Heart left ventricle (tissue), 16 donors: ENCODE data around the gene IRX4. TPM values are rescaled to one million over a fixed set of nuclear protein-coding genes. Genes with fewer than 3 reads are reported as not detected.

Source experiments
- ATAC-seq, 4 donors: fragments of 200-7000 bp; cut with Tn5 transposase; one replicate each; pipeline ENCODE4 v1.9.1; 2020 to 2022; ENCODE audit warnings: moderate library complexity in 4 of 4, mild to moderate bottlenecking in 3 of 4, moderate number of reproducible peaks in 1 of 4
- DNase-seq, 5 donors: peaks; one replicate each; pipeline ENCODE4 v3.0.0-alpha.2; 2020
- H3K27ac ChIP-seq, 12 donors: fragments of 200-600 bp; sonication (generic) in 4 of 12; one replicate each; pipeline versions ENCODE4 v1.5.0 to v1.8.0; 2016 to 2022; ENCODE audit warnings: mild to moderate bottlenecking in 2 of 12
- H3K27me3 ChIP-seq, 9 donors: fragments of 200-600 bp; sonication (generic) in 2 of 9; one replicate each; pipeline versions ENCODE4 v1.5.1 to v1.8.0; 2016 to 2022; ENCODE audit warnings: mild to moderate bottlenecking in 3 of 9
- H3K36me3 ChIP-seq, 9 donors: fragments of 200-600 bp; sonication (generic) in 2 of 9; one replicate each; pipeline versions ENCODE4 v1.5.0 to v1.8.0; 2018 to 2022; ENCODE audit warnings: mild to moderate bottlenecking in 2 of 9
- H3K4me1 ChIP-seq, 12 donors: fragments of 200-600 bp; sonication (generic) in 4 of 12; one replicate each; pipeline versions ENCODE4 v1.5.0 to v1.8.0; 2016 to 2022; ENCODE audit warnings: mild to moderate bottlenecking in 3 of 12
- H3K4me3 ChIP-seq, 12 donors: fragments of 200-600 bp; sonication (generic) in 4 of 12; one replicate each; pipeline versions ENCODE4 v1.5.0 to v1.8.0; 2017 to 2022; ENCODE audit warnings: mild to moderate bottlenecking in 9 of 12, moderate library complexity in 4 of 12
- H3K9me3 ChIP-seq, 12 donors: fragments of 200-600 bp; sonication (generic) in 4 of 12; one replicate each; pipeline versions ENCODE4 v1.5.0 to v1.8.0; 2016 to 2022; ENCODE audit warnings: mild to moderate bottlenecking in 1 of 12
- POLR2A ChIP-seq, 2 donors: fragments of 450-650 bp; IDR thresholded peaks; one replicate each; pipeline ENCODE4 v1.6.1; 2017; ENCODE audit warnings: antibody characterized with exemption in 2 of 2, mild to moderate bottlenecking in 2 of 2, moderate library complexity in 2 of 2
- WGBS, 4 donors: extraction: QIAGEN DNeasy Blood & Tissue Kit in 2 of 4; methylation state at CpG; one replicate each; pipeline versions ENCODE4 v1.1.5 to v1.1.7; 2013 to 2018; 5-methylcytosine and 5-hydroxymethylcytosine counted together
- intact Hi-C, 10 donors: fragments of 100-400 bp; cut with DNase I; formaldehyde crosslinking; loops; one replicate each; pipeline versions ENCODE4 v1.11.1 to v1.14.2; 2022
- polyA plus RNA-seq, 2 donors: library from polyadenylated mRNA; stranded (reverse); fragments of 200-250 nt; gene quantifications; one replicate each; pipeline ENCODE4 v1.2.3, GENCODE V29; 2013
- total RNA-seq, 9 donors: library from RNA; depleted of rRNA in 2 of 9; stranded (reverse); fragments of >200 nt in 2 of 9; fragmentation: NEBNext Ultra II Directional in 3 of 9; extraction: Animal tissue kit (Norgen Biotek cat#: 25700) in 3 of 9; gene quantifications; one replicate each; pipeline versions ENCODE4 v1.1.0 to v1.2.4, GENCODE V29; 2016 to 2023
- TF ChIP-seq, protein P1 (sequence below), 12 donors: fragments of 200-600 bp; sonication (generic) in 4 of 12; IDR thresholded peaks; one replicate each; pipeline versions ENCODE4 v1.5.0 to v1.8.0; 2018 to 2022; ENCODE audit warnings: antibody characterized with exemption in 12 of 12, mild to moderate bottlenecking in 5 of 12
- donor health status: ischemic (EF 13 %, LVEDD 7.1; RV severe dilation, severe dysfunction).
- donor health status: healthy with polysubstance abuse.
- donor health status: DM: no; HTN: yes; CAD: no.
- donor health status: DM: no; HTN: no; CAD: no.
- donor health status: ischemic (EF 25% LVEDD 6.9; RV normal size, moderate dysfunction).
- donor health status: ischemic (EF 25% LVEDD 5.7; RV mildly dilated, moderate dysfunction).
- donor health status: healthy.
- donor health status: DM: yes; HTN: yes; CAD: no.
- donor health status: ischemic (EF 35%, LVEDD 5.7; RV mildly dilated, moderate dysfunction).
- donor health status: nonischemic (EF 11% LVEDD 7.7; RV severe dilation, severe dysfunction).
- donor health status: DM: yes; HTN: yes; CAD: no.
- donor health status: PGD.
- donor health status: ischemic (EF 29% LVEDD 5.4; RV normal size, mild dysfunction).
- donor health status: nonischemic (EF 23%, LVEDD 6.1; RV moderate dilation, normal function).

The IRX4 gene
- total and polyA plus RNA-seq, 11 donors = 8.6 to 32.3 (median 16.3) TPM

DNA sequence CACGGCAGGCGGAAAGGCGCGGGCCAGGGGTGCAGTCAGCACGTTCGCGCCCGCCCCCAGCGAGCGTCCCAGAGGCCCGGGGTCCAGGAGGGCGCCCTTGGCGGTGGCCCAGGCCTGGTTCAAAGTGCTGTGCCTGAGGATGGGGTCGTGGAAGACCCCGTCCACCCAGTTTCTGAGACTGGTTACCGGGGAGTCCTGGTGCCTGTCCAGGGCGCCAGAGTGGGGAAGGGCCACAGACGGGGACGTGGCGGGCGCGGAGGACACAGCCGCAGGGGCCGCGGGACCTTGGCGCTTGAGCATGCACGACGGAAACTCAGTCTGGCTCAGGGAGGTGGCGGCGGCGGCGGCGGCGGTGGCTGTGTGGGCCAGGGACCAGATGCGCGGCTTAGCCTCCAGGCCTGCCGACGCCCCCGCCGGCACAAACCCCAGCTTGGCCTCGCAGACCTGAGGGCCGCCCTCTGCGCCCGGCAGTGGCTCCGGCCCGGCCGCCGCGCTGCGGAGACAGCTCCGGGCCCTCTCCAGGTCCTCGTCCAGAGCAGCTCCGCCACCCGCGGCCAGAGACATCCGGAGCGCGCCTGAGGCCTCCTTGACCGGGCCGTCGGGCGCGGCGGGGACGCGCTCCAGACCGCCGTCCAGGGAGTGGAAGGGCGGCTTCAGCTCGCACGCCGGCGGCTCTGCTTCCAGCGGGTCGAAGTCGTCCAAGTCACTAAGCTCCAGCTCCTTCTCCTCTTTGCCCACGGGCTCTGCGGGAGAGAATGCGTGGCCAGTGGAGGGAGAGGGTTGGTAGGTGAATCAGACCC lies 4.5 kb downstream of the IRX4 start:
- Histone ChIP-seq H3K4me1 (peaks cover 0 to 34% (median 11%) of the 10 kb centered on the region in 12 donors), H3K9me3 (no peaks in the 10 kb centered on the region), H3K27ac (no peak overlapping the region), H3K27me3 (peaks cover 28 to 96% (median 67%) of the 10 kb centered on the region in 9 donors), H3K4me3 (no peak overlapping the region), H3K36me3 (peaks cover 0 to 16% (median 0%) of the 10 kb centered on the region in 9 donors)
- intact Hi-C loops = no loop called here
- 31 to 40% (median 37%) methylated on average over 31 to 79 of the region's 79 CpGs for WGBS, 4 donors
- no peak for ATAC-seq
- no peak for DNase-seq
- TF ChIP-seq, protein P1, sequence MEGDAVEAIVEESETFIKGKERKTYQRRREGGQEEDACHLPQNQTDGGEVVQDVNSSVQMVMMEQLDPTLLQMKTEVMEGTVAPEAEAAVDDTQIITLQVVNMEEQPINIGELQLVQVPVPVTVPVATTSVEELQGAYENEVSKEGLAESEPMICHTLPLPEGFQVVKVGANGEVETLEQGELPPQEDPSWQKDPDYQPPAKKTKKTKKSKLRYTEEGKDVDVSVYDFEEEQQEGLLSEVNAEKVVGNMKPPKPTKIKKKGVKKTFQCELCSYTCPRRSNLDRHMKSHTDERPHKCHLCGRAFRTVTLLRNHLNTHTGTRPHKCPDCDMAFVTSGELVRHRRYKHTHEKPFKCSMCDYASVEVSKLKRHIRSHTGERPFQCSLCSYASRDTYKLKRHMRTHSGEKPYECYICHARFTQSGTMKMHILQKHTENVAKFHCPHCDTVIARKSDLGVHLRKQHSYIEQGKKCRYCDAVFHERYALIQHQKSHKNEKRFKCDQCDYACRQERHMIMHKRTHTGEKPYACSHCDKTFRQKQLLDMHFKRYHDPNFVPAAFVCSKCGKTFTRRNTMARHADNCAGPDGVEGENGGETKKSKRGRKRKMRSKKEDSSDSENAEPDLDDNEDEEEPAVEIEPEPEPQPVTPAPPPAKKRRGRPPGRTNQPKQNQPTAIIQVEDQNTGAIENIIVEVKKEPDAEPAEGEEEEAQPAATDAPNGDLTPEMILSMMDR (IDR thresholded peaks at IDR 0.05) = no peak
- no peak for TF ChIP-seq POLR2A (IDR thresholded peaks at IDR 0.05)

DNA sequence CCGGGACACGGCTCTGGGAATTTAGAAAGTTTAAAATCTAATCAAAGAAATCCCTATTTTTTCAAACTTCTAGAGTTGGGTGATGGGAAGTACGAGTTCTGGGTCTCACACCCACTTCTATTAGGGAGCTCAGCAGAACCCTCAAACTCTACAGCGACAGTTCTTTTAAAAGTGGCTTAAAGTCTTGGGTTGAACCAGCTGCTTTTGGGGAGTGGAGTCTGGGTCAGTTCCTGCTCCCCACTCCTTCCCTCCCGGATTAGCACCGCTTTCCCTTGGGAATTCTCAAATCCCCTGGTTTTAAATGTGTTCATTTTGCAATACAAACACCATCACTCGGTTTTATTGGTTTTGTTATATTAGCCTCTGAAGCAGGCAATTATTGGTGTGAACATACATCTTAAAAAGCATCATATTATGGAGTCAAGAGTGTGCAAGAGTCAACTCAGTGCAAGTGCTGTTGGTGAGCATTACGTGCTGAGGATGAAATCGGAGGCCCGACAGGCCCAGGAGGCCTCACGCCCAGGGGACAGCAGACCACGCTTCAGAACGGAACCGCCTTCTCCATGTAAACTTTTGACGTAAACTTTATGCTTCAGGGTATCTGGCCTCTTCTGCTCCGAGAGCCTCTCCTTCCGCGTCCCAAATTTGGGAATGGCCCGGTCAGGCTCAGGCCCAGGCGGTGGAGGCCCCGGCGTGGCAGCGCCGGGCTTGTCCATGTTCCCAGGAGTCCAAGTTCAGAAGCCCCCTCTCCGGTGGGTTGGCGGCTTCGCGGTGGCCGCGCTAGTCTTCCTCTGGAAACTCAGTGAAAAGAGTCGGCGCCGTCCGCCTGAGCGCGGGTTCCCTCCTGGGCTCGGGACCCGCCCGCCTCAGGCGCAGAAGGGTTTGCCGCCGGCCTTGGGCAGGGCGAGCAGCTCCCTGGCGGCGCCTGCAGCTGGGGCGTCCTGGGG lies 5.3 kb downstream of the IRX4 start:
- peaks cover 0 to 16% (median 0%) of the 10 kb centered on the region in 9 donors for H3K36me3 ChIP-seq

DNA sequence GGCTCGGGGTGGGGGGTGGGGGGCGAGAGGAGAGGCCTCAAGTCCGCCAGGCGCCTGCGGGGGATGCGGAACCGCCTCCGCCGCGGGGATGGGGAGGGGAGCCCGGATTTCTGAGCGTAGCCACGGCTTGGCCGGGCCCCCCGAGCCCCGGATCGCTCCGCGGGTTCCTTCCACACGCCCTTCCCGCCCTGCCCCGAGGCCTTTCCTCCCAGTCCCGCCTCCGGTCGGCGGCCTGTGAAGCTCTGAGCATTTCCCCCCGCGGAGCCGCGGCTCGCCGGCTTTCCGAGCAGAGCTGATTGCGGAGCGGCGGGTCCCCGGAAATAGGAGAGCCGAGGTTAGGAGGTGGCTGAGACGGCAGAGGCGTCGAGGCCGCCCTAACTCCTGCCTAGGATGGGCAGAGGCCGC lies 6.1 kb downstream of the IRX4 start:
- TF ChIP-seq, protein P1 (IDR thresholded peaks at IDR 0.05) = no peak
- TF ChIP-seq POLR2A (IDR thresholded peaks at IDR 0.05) = no peak
- Histone ChIP-seq H3K4me1 (peaks cover 0 to 18% (median 0%) of the 10 kb centered on the region in 12 donors), H3K27ac (no peak overlapping the region), H3K4me3 (no peak overlapping the region), H3K27me3 (peaks cover 20 to 89% (median 54%) of the 10 kb centered on the region in 9 donors), H3K9me3 (no peaks in the 10 kb centered on the region), H3K36me3 (peaks cover 0 to 16% (median 0%) of the 10 kb centered on the region in 9 donors)
- no peak for DNase-seq
- WGBS, 4 donors = 27 to 39% (median 35%) methylated on average over 20 to 43 of the region's 43 CpGs
- intact Hi-C loops = no loop called here
- ATAC-seq = no peak

More for the DNA sequence above, 5.3 kb downstream of the IRX4 start:
- intact Hi-C loops = no loop called here
- Histone ChIP-seq H3K27me3 (peaks cover 27 to 94% (median 61%) of the 10 kb centered on the region in 9 donors), H3K4me3 (no peak overlapping the region), H3K27ac (no peak overlapping the region), H3K9me3 (no peaks in the 10 kb centered on the region), H3K4me1 (peaks cover 0 to 25% (median 6%) of the 10 kb centered on the region in 12 donors)
- TF ChIP-seq POLR2A (IDR thresholded peaks at IDR 0.05) = no peak
- TF ChIP-seq, protein P1 (IDR thresholded peaks at IDR 0.05) = no peak
- ATAC-seq (no peak), DNase-seq (no peak)
- WGBS, 4 donors = 34 to 44% (median 40%) methylated on average over 28 to 46 of the region's 46 CpGs
